Neutrophil (primary cell): ENCODE data around the gene PRSS16.

ENCODE experiments used
- H3K27ac ChIP-seq: fragments of 200-600 bp; sonication (generic); 2 replicates; pipeline ENCODE4 v1.5.1; 2016; ENCODE audit warnings: mild to moderate bottlenecking, moderate library complexity
- H3K27me3 ChIP-seq: fragments of 200-600 bp; sonication (generic); 2 replicates; pipeline ENCODE4 v1.6.0; 2016; ENCODE audit warnings: mild to moderate bottlenecking
- H3K36me3 ChIP-seq: fragments of 200-600 bp; sonication (generic); 2 replicates; pipeline ENCODE4 v1.5.1; 2017
- H3K4me1 ChIP-seq, 2 experiments: fragments of 200-600 bp in 1 of 2; sonication (generic) in 1 of 2; 1 replicate in 1 of 2; 2 replicates in 1 of 2; pipeline versions ENCODE4 v1.5.1 to v1.6.1; 2013 to 2016; ENCODE audit warnings: low read depth in 1 of 2, low read length in 1 of 2, mild to moderate bottlenecking in 1 of 2, moderate library complexity in 1 of 2; ENCODE audit not compliant: control insufficient read depth in 1 of 2, insufficient read depth in 1 of 2
- H3K4me3 ChIP-seq, 2 experiments: fragments of 200-600 bp in 1 of 2; sonication (generic) in 1 of 2; 1 replicate in 1 of 2; 2 replicates in 1 of 2; pipeline ENCODE4 v1.5.1; 2013 to 2016; ENCODE audit warnings: low read depth in 1 of 2, low read length in 1 of 2, mild to moderate bottlenecking in 1 of 2, moderate library complexity in 1 of 2
- H3K9me3 ChIP-seq: fragments of 200-600 bp; sonication (generic); 2 replicates; pipeline ENCODE4 v1.5.1; 2016
- TF ChIP-seq, protein P1 (sequence below): fragments of 200-600 bp; sonication (generic); IDR thresholded peaks from 2 replicates; pipeline ENCODE4 v1.5.1; 2016; ENCODE audit warnings: antibody characterized with exemption

Gene PRSS16

DNA sequence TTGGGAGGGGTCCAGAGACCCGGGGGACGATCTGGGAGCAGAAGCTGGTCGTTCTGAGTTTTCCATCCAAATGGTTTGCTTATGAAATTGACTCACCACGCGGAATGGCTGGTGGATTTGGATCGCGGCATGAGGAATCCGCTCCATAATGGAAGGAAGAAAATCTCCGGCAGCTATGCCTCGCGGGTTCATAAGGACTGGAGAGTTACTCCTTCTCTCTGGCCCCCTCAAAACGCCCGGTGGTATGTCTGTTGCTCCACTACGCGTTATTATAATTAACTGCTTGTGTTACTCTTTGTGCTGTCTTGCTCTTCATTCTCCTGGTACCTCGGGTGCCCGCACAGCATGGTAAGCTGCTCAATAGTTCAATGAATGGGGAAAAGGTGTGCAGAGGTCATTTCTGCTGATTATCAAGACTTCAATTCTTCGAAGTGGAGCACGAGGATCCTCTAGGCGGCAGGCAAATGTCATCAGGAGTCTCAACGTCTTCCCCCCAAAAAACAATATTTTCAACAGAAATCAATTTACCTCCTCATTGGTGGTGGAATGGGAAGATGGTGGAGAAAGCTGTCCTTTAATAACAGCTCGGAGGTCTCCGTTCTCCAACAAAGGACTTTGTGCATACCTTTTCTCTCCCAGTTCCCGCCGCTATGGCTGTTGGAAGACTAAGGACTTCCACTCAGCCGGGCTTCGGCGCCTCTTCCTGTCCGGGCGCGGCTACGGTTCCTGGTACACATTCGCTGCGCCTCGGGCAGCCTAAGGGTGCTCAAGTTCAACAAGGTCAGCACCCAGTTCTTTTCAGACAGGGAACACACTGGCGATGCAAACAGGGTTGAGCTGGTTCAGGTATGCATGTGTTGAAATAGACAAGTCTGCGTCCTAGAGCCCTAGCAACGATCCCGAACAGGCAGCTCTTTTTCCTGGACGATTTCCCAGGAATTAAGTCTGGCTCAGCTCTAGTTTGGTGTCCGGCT lies 9.2 kb upstream of the PRSS16 start:
- H3K4me1 ChIP-seq: no peaks in the 10 kb centered on the region
- H3K27ac ChIP-seq: no peak overlapping the region
- peaks cover 91% of the 10 kb centered on the region for H3K27me3 ChIP-seq
- no peaks in the 10 kb centered on the region for H3K9me3 ChIP-seq
- no peak overlapping the region for H3K4me3 ChIP-seq
- no peaks in the 10 kb centered on the region for H3K36me3 ChIP-seq
- TF ChIP-seq, protein P1, sequence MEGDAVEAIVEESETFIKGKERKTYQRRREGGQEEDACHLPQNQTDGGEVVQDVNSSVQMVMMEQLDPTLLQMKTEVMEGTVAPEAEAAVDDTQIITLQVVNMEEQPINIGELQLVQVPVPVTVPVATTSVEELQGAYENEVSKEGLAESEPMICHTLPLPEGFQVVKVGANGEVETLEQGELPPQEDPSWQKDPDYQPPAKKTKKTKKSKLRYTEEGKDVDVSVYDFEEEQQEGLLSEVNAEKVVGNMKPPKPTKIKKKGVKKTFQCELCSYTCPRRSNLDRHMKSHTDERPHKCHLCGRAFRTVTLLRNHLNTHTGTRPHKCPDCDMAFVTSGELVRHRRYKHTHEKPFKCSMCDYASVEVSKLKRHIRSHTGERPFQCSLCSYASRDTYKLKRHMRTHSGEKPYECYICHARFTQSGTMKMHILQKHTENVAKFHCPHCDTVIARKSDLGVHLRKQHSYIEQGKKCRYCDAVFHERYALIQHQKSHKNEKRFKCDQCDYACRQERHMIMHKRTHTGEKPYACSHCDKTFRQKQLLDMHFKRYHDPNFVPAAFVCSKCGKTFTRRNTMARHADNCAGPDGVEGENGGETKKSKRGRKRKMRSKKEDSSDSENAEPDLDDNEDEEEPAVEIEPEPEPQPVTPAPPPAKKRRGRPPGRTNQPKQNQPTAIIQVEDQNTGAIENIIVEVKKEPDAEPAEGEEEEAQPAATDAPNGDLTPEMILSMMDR: no peak

DNA sequence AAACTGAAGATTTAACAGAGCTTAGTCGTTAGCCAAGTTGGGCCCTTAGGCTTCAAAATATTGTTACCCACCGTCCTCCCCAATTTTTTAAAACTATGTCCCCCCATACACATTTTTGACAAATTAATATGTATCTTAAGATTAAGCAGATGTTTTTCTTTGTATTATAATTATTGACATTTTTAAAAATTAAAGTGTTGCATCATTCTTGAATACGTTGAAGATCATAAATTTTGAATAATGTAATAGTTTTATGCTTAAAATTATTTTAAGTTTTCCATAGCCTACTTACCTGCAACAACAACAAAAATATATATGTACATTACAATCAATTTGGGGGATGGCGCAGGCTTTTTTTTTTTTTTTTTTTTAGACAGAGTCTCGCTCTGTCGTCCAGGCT lies 8.2 kb upstream of the PRSS16 start:
- no peak overlapping the region for H3K4me3 ChIP-seq
- TF ChIP-seq, protein P1: no peak
- no peaks in the 10 kb centered on the region for H3K4me1 ChIP-seq
- peaks cover 91% of the 10 kb centered on the region for H3K27me3 ChIP-seq
- no peak overlapping the region for H3K27ac ChIP-seq
- no peaks in the 10 kb centered on the region for H3K36me3 ChIP-seq
- no peaks in the 10 kb centered on the region for H3K9me3 ChIP-seq

DNA sequence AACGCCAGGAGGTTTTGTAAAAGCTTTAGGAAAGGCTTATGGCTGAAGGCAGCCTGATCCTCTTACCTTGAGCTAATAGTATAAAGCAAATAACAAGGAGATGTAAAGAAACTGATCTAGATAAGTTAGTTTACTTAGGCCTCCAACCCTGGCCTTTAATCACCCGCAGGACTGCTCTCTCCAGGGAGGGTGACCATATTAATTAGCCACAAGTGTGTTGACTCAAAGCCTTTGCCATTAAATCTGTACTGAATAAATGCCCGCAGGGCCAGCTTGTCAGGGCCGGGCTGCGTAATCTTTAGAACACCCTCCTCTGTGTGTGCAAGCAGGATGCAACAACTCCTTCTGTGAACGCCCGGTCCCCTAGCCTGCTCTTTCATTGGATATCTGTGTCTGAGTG lies 6.1 kb upstream of the PRSS16 start:
- no peak overlapping the region for H3K27ac ChIP-seq
- no peaks in the 10 kb centered on the region for H3K36me3 ChIP-seq
- H3K27me3 ChIP-seq: peaks cover 90% of the 10 kb centered on the region
- H3K4me1 ChIP-seq: no peaks in the 10 kb centered on the region
- H3K9me3 ChIP-seq: no peaks in the 10 kb centered on the region
- TF ChIP-seq, protein P1: no peak
- H3K4me3 ChIP-seq: no peak overlapping the region

DNA sequence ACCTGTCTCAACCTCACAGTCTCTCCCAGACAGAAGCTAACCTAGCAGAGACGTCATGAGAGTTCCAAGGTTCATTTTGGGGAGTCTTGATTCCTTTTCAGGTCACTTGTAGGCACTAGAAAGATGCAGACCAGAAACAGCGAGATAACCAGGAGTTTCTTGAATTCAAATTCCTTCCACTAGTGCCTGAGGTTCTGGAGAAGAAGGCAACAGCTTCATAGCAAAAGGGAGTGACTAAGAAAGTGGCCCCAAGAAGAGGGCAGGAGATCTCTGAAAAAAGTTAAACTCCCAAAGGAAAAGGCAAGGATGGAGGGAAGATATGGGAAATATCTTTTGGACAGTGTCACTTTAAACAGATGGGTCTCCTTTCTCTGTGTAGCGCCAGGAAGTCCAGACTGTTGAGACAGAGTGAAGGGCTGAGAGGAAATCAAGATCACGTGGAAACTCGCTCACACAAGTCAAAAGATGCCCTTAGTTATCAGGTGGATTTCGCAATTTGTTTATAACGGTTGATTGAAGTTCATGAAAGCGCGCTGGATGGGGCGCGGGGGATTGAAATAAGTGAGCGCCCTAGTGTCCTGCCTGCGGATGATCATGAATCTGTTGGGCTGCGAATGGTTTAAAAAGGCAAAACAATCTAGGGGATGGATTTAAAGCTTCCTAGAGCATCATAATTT lies 4.8 kb upstream of the PRSS16 start:
- Histone ChIP-seq H3K9me3 (no peaks in the 10 kb centered on the region), H3K36me3 (no peaks in the 10 kb centered on the region), H3K27ac (no peak overlapping the region), H3K27me3 (peaks cover 90% of the 10 kb centered on the region), H3K4me1 (no peaks in the 10 kb centered on the region), H3K4me3 (no peak overlapping the region)
- TF ChIP-seq, protein P1: no peak

DNA sequence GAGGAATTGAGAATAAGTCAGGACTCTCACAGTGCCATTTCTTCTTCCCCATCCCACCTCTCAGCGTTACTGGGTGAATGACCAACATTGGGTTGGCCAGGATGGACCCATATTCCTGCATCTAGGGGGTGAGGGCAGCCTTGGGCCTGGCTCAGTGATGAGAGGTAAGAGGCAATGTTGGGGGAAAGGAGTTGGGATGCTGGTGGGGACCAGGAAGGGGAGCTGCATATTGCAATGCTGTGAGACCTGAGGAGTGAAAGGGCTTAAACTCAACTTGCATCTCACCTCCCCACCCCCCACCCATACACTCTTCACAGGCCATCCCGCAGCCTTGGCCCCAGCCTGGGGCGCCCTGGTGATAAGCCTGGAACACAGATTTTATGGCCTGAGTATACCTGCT lies 1.3 kb downstream of the PRSS16 start:
- Histone ChIP-seq H3K36me3 (no peaks in the 10 kb centered on the region), H3K27ac (no peak overlapping the region), H3K9me3 (no peaks in the 10 kb centered on the region), H3K4me3 (no peak overlapping the region), H3K4me1 (no peaks in the 10 kb centered on the region), H3K27me3 (peaks cover 98% of the 10 kb centered on the region)
- TF ChIP-seq, protein P1: no peak
